Measurements from ENCODE around the gene SNX25.
"Not testable (repeated sequence)": the region's sequence is repeated elsewhere in the genome, so short reads cannot be mapped to it uniquely, and the experiment has no call there.

The SNX25 gene

GRCh38 chr4:185203486-185204237, 5.7 kb upstream of the SNX25 start, which contains the start of gene CFAP97:
TSS of gene CFAP97 (minus strand) at chr4:185204000. CDS start at chr4:185191196, 12,804 bp downstream.
- Histone ChIP-seq H4K20me1 (ENCODE audit: insufficient read depth) (no peaks in the 10 kb centered on the region), H3K36me3 (ENCODE audit: insufficient read depth) (no peaks in the 10 kb centered on the region), H3K27ac (peak within 1 kb of the TSS; percentile 95), H3K27me3 (ENCODE audit: insufficient read depth, low read depth) (no peaks in the 10 kb centered on the region), H3K4me3 (IDR thresholded peaks at IDR 0.05; ENCODE audit: insufficient read depth, low read depth, low read length) (no peak within 1 kb of the TSS), H3K4me1 (ENCODE audit: low read depth, poor library complexity, severe bottlenecking) (peaks cover 35% of the 10 kb centered on the region), H2AFZ (ENCODE audit: low read depth) (peak within 1 kb of the TSS; percentile 90), H3K4me2 (peak within 1 kb of the TSS; percentile 97), H3K79me2 (ENCODE audit: insufficient read depth, low read depth) (peaks cover 44% of the 10 kb centered on the region), H3K9ac (peak within 1 kb of the TSS; percentile 99)
- no peak for TF ChIP-seq CTCF (conservative IDR thresholded peaks at IDR 0.05; ENCODE audit: low read depth, low read length)

GRCh38 chr4:185204238-185204910, 5.0 kb upstream of the SNX25 start:
- Histone ChIP-seq H3K27me3 (ENCODE audit: insufficient read depth, low read depth) (no peaks in the 10 kb centered on the region), H3K36me3 (ENCODE audit: insufficient read depth) (no peaks in the 10 kb centered on the region), H3K27ac (peak overlapping the region; percentile 95), H2AFZ (ENCODE audit: low read depth) (peak overlapping the region; percentile 65), H3K4me2 (peak overlapping the region; percentile 97), H3K79me2 (ENCODE audit: insufficient read depth, low read depth) (peaks cover 37% of the 10 kb centered on the region), H4K20me1 (ENCODE audit: insufficient read depth) (no peaks in the 10 kb centered on the region), H3K9ac (peak overlapping the region; percentile 99), H3K4me3 (IDR thresholded peaks at IDR 0.05; ENCODE audit: insufficient read depth, low read depth, low read length) (no peak overlapping the region), H3K4me1 (ENCODE audit: low read depth, poor library complexity, severe bottlenecking) (peaks cover 40% of the 10 kb centered on the region)
- TF ChIP-seq CTCF (conservative IDR thresholded peaks at IDR 0.05; ENCODE audit: low read depth, low read length), result no peak

- Histone ChIP-seq H3K79me2 (ENCODE audit: insufficient read depth, low read depth) (peaks cover 34% of the 10 kb centered on the region), H3K4me2 (peak overlapping the region; percentile 97), H2AFZ (ENCODE audit: low read depth) (peak overlapping the region; percentile 65), H3K27ac (0 out of 2 replicates have a peak overlapping the region, but pooled peaks have one; percentile 95), H3K4me1 (ENCODE audit: low read depth, poor library complexity, severe bottlenecking) (peaks cover 40% of the 10 kb centered on the region)
- H3K9ac ChIP-seq; H3K4me3 ChIP-seq (IDR thresholded peaks at IDR 0.05; ENCODE audit: insufficient read depth, low read depth, low read length); H4K20me1 ChIP-seq (ENCODE audit: insufficient read depth); H3K27me3 ChIP-seq (ENCODE audit: insufficient read depth, low read depth); H3K36me3 ChIP-seq (ENCODE audit: insufficient read depth): not testable (repeated sequence)
Observed at GRCh38 chr4:185205073-185205472, 4.3 kb upstream of the SNX25 start.

- Histone ChIP-seq H4K20me1 (ENCODE audit: insufficient read depth) (no peaks in the 10 kb centered on the region), H3K27me3 (ENCODE audit: insufficient read depth, low read depth) (no peaks in the 10 kb centered on the region), H3K36me3 (ENCODE audit: insufficient read depth) (no peaks in the 10 kb centered on the region), H2AFZ (ENCODE audit: low read depth) (no peak overlapping the region), H3K9ac (no peak overlapping the region), H3K27ac (no peak overlapping the region), H3K4me3 (IDR thresholded peaks at IDR 0.05; ENCODE audit: insufficient read depth, low read depth, low read length) (no peak overlapping the region), H3K4me2 (peak overlapping the region; percentile 97; the same call in 1 of the 2 replicates), H3K4me1 (ENCODE audit: low read depth, poor library complexity, severe bottlenecking) (peaks cover 42% of the 10 kb centered on the region), H3K79me2 (ENCODE audit: insufficient read depth, low read depth) (peaks cover 31% of the 10 kb centered on the region)
- no peak for TF ChIP-seq CTCF (conservative IDR thresholded peaks at IDR 0.05; ENCODE audit: low read depth, low read length)
Observed at GRCh38 chr4:185205697-185206342, 3.6 kb upstream of the SNX25 start.

Measured in KMS-11 (cell line).